ENCODE data around the gene EXOC6. TPM values are rescaled to one million over a fixed set of nuclear protein-coding genes. Genes with fewer than 3 reads are reported as not detected.

Gene EXOC6
- polyA plus RNA-seq, 1 donor from 2014 or later: 26.3 TPM

- no peak for TF ChIP-seq SMC3 (conservative IDR thresholded peaks at IDR 0.05; ENCODE audit: poor library complexity)
- TF ChIP-seq TAF1 (IDR thresholded peaks at IDR 0.05; ENCODE audit: low read depth): no peak
- TF ChIP-seq EP300 (conservative IDR thresholded peaks at IDR 0.05; ENCODE audit: poor library complexity, severe bottlenecking): no peak
- no peak for TF ChIP-seq CTCF (IDR thresholded peaks at IDR 0.05; ENCODE audit: poor library complexity, severe bottlenecking)
- no peak for TF ChIP-seq POLR2AphosphoS5 (IDR thresholded peaks at IDR 0.05)
- no peak for TF ChIP-seq MXI1 (conservative IDR thresholded peaks at IDR 0.05; ENCODE audit: poor library complexity, severe bottlenecking)
- no peak for TF ChIP-seq RAD21 (conservative IDR thresholded peaks at IDR 0.05)
- TF ChIP-seq REST (IDR thresholded peaks at IDR 0.05; ENCODE audit: borderline replicate concordance): no peak
- TF ChIP-seq EZH2 (IDR thresholded peaks at IDR 0.05; ENCODE audit: borderline replicate concordance, insufficient read depth, low read length, poor library complexity, severe bottlenecking): no peak
Observed at GRCh38 chr10:92809840-92810239, 38.5 kb upstream of the EXOC6 start.

GRCh38 chr10:92810934-92811532 lies 37.3 kb upstream of the EXOC6 start:
- Histone ChIP-seq H3K4me2 (ENCODE audit: low read length) (no peak overlapping the region), H3K79me2 (replicated peaks; ENCODE audit: insufficient read depth, low read length) (no peaks in the 10 kb centered on the region)

More at GRCh38 chr10:92809840-92810239, 38.5 kb upstream of the EXOC6 start:
- Histone ChIP-seq H3K79me2 (replicated peaks; ENCODE audit: insufficient read depth, low read length) (no peaks in the 10 kb centered on the region), H3K36me3 (ENCODE audit: insufficient read depth, low read length) (no peaks in the 10 kb centered on the region), H2AFZ (ENCODE audit: low read depth, low read length) (no peak overlapping the region), H3F3A (ENCODE audit: insufficient read depth, low read length, poor library complexity, severe bottlenecking) (no peaks in the 10 kb centered on the region), H3K4me3 (ENCODE audit: low read length) (no peak overlapping the region), H3K9me3 (ENCODE audit: low read length) (no peaks in the 10 kb centered on the region), H3K27ac (ENCODE audit: low read length) (no peak overlapping the region), H4K20me1 (ENCODE audit: insufficient read depth) (no peaks in the 10 kb centered on the region), H3K27me3 (ENCODE audit: insufficient read depth, low read depth, low read length) (no peaks in the 10 kb centered on the region), H3K9ac (ENCODE audit: low read length) (no peak overlapping the region), H3K4me2 (ENCODE audit: low read length) (no peak overlapping the region), H3K9me2 (ENCODE audit: insufficient read depth, low read length) (no peaks in the 10 kb centered on the region)

More at GRCh38 chr10:92810934-92811532, 37.3 kb upstream of the EXOC6 start:
- Histone ChIP-seq H3K4me3 (ENCODE audit: low read length) (no peak overlapping the region), H2AFZ (ENCODE audit: low read depth, low read length) (no peak overlapping the region), H3K9me3 (ENCODE audit: low read length) (no peaks in the 10 kb centered on the region), H3F3A (ENCODE audit: insufficient read depth, low read length, poor library complexity, severe bottlenecking) (no peaks in the 10 kb centered on the region), H3K27me3 (ENCODE audit: insufficient read depth, low read depth, low read length) (no peaks in the 10 kb centered on the region), H3K9me2 (ENCODE audit: insufficient read depth, low read length) (no peaks in the 10 kb centered on the region), H3K36me3 (ENCODE audit: insufficient read depth, low read length) (no peaks in the 10 kb centered on the region), H3K27ac (ENCODE audit: low read length) (no peak overlapping the region), H3K9ac (ENCODE audit: low read length) (no peak overlapping the region), H4K20me1 (ENCODE audit: insufficient read depth) (no peaks in the 10 kb centered on the region)
- TF ChIP-seq CTCF (IDR thresholded peaks at IDR 0.05; ENCODE audit: poor library complexity, severe bottlenecking) (no peak), EZH2 (IDR thresholded peaks at IDR 0.05; ENCODE audit: borderline replicate concordance, insufficient read depth, low read length, poor library complexity, severe bottlenecking) (no peak), MXI1 (conservative IDR thresholded peaks at IDR 0.05; ENCODE audit: poor library complexity, severe bottlenecking) (no peak), RAD21 (conservative IDR thresholded peaks at IDR 0.05) (no peak), TAF1 (IDR thresholded peaks at IDR 0.05; ENCODE audit: low read depth) (no peak), REST (IDR thresholded peaks at IDR 0.05; ENCODE audit: borderline replicate concordance) (no peak), POLR2AphosphoS5 (IDR thresholded peaks at IDR 0.05) (no peak), SMC3 (conservative IDR thresholded peaks at IDR 0.05; ENCODE audit: poor library complexity) (no peak), EP300 (conservative IDR thresholded peaks at IDR 0.05; ENCODE audit: poor library complexity, severe bottlenecking) (no peak)

Measured in neural cell (in vitro differentiated cells).